GM21619 (cell line): ENCODE data around the gene AGMAT.

Source experiments
- ATAC-seq: cut with Tn5 transposase; IDR thresholded peaks from one replicate; pipeline ENCODE4 v1.9.1; 2021; ENCODE audit not compliant: unreplicated experiment

Gene AGMAT

DNA sequence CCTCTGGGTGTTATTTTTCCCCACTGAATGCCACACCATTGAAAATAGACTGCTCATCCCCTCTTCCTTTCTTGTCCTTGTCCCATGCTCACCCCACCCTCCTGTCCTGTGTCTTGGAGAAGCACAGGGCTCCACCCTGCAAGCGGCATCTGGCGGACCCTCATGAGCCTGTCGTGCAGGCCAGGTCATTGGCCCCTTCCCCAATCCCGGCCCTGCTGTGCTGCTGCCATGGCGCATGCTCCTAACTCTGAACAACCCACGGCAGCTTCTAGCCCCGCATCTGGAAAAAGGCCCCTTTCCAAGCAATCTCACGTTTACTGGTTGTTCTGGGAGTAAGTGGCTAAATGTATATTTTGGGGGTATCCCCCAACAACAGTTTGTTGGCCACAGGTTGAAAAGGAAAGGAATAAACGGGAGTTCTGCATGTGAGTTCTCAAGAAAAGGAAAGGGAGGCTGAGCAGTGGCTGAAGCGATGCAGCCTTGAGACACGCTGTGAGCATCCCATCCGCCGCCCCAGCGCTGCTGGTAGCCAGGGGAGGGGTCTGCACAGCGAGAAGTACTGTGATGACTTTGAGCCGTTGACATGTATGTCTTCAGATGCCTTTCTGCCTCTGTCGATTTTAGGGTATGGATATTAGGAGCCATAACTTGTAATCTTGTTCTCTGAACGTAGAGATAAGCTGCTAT, 16.3 kb downstream of the AGMAT start:
- no peak for ATAC-seq

GRCh38 chr1:15559189-15559810, 25.6 kb downstream of the AGMAT start:
- ATAC-seq: no peak

- no peak for ATAC-seq
Observed at GRCh38 chr1:15558516-15558915, 26.3 kb downstream of the AGMAT start.

GRCh38 chr1:15557594-15557993, 27.3 kb downstream of the AGMAT start:
- no peak for ATAC-seq

DNA sequence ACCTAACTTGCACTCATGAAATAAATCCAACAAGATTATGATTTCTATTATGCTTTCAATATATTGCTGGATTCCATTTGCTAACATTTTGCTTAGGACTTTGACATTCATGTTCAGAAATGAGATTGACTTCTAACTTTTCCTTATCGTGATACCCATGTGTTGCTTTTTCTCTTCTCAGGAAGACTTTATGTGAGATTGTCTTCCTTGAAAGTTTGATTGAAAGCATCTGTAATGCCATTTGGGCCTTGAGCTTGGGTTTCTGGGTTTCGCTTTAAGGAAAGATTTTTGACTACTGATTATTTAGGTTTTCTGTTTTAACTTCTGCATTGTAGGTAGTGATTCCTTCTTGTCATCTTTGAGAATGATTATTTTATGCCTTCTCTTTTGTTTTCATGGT, 27.8 kb downstream of the AGMAT start:
- ATAC-seq: no peak

DNA sequence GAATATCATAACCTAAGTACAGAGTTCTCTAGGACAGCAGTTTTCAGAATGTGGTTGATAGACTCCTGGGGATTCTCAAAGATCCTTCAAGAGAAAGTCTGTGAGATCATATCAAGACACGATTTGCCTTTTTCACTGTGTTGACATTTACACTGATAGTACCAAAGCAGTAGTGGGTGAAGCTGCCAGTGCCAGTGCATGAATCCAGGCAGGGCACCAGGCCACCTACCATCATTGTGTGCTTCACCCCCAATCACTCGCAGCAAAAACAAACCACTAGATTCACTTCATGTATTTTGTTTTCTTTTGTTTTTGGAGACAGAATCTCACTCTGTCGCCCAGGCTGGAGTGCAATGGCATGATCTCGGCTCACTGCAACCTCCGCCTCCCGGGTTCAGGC, 34.3 kb downstream of the AGMAT start:
- ATAC-seq: no peak

GRCh38 chr1:15546641-15547040, 38.2 kb downstream of the AGMAT start:
- ATAC-seq: no peak

DNA sequence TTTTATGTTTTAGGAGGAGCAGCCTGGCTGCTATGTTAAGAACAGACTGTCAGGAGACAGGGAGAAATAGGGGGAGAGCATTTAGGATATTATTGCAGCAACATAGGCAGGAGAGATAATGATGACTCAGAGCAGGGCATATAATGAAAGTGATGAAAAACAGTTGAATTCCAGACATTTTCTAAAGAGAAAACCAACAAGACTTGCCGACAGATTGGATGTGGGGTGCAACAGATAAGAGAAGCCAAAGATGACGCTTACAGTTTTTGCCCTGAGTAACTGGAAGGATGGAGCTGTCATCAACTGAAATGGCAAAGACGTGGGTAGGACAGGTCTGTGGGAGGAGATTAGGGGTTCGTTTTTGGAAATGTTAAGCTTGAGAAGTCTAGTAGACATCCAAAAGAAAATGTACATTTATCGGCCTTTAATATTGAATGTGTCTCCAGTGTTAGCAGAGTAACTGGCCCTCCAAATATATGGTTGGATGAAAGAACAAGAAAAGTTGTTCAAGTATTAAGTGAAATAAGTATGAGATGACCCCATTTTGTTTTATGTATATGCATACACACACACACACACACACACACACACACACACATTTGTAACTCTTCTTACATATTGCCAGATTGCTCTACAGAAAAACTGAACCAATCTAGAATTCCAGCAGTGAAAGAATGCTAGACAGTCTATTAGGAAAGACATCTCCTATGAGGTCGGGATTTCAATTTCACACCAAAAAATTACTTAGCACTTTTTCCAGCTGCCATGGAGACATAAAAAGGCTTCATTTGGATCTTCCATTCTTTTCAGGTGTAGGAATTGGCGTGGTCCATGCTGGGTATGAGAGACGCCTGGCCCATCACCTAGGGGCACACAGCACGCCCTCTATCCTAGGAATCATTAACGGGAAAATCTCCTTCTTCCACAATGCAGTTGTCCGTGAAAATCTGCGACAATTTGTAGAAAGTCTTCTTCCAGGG, 41.0 kb downstream of the AGMAT start:
- ATAC-seq: no peak

GRCh38 chr1:15543251-15543588, 41.6 kb downstream of the AGMAT start:
- no peak for ATAC-seq

GRCh38 chr1:15542388-15543250, 42.2 kb downstream of the AGMAT start:
- ATAC-seq: no peak

GRCh38 chr1:15541231-15541792, 43.5 kb downstream of the AGMAT start:
- no peak for ATAC-seq

DNA sequence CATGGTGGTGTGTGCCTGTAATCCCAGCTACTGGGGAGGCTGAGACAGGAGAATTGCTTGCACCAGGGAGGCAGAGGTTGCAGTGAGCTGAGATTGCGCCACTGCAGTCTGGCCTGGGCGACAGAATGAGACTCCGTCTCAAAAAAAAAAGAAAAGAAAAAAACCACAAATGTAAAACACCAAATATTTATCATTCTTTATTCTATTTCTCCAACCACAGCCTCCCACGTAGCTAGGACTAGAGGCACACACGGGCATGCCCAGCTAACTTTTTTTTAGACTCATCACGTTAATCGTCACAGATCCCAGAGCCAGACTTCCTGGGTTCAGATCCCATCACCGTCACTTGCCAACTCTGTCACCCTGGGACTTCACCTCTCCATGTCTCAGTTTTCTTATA, 44.7 kb downstream of the AGMAT start:
- no peak for ATAC-seq

DNA sequence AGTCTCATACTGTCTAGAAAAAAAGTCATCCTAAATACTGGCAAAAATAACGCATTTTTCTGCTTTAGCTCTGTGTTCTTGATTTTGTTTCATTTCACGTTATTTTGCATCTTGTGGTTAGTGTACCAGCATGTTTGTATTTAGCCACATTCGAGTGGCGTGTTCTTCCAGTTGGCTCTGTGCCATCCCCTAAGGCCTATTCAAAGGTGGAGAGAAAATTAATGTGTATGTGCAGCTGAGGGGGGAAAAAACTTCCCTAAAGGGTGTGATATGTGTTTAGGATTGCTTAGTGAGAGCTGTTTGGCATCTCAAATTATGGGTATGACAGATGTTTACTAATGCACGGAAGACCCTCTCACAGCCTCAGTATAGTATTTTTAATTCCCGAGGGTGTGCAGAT, 46.1 kb downstream of the AGMAT start:
- ATAC-seq: no peak

- ATAC-seq: no peak
Observed at GRCh38 chr1:15531682-15532081, 53.2 kb downstream of the AGMAT start.

DNA sequence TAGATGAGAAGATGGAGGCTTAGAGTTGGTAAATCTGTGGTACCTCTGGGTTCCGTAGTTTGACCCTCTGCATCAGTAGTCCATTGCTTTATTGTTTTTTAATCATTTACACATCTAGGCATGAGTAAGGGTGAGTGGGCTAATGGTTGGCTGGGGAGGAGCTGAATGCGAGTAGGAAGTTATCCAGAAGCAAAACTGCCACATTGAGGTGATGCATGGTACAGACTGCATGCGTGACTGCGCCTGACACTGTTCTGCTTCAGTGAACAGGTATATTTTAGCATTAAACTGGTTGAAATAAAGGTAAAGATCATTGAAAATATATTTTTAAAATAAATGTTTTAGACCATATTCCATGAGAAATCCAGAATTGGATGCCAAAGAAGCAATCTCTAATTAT, 53.8 kb downstream of the AGMAT start:
- ATAC-seq: no peak

DNA sequence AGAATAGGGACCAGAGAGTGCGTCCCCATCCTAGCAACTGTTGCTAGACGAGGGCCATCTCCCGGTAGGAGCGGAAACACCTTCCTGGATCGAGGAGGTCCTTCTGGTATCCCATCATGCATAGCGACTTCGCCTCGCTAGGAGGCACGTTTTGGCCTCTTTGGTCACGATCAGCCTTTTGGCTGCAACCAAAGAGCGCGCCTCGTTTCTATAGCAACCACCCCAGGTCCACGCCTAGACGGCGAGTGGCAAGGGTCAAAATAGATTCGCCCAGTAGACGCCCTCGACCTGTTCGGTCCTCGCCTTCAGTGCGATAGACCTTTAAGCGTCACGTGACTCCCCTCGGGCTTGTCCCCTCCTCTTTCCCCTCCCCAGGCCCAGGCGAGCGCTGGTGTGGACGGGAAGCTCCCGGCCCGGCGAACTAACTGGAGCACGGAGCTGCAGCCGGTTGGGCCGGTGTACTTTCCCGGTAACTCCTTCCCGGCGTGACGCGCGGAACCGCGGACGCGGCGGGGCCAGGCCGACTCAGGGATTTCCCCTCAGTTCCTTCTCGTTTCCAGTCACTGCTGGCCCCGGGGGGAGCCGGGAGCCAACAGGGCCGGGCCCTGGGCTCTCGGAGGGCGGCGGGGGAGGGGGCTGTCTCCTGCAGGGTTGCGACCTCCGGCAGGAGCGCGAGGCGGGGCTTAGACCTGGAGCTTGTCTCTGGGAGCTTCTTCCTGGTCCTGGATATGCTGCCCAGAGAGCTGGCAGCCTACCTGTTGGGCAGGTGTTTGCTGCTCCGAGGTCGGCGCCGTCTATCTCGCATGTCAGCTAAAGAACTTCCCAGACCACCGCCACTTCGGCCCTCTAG, 58.1 kb downstream of the AGMAT start, which contains the start of gene DNAJC16:
DNAJC16 (plus strand) TSS at position 359 of the 850 bp plus-strand sequence. CDS start 2,258 bp downstream, outside the sequence.
- ATAC-seq: peak; percentile 48

GRCh38 chr1:15526021-15526489, 58.8 kb downstream of the AGMAT start:
- ATAC-seq: no peak

- no peak for ATAC-seq
Observed at GRCh38 chr1:15525050-15526020, 59.5 kb downstream of the AGMAT start.
